ENCODE results near the gene SNX25.
"Not testable (repeated sequence)": the region's sequence is repeated elsewhere in the genome, so short reads cannot be mapped to it uniquely, and the experiment has no call there.

The SNX25 gene

DNA sequence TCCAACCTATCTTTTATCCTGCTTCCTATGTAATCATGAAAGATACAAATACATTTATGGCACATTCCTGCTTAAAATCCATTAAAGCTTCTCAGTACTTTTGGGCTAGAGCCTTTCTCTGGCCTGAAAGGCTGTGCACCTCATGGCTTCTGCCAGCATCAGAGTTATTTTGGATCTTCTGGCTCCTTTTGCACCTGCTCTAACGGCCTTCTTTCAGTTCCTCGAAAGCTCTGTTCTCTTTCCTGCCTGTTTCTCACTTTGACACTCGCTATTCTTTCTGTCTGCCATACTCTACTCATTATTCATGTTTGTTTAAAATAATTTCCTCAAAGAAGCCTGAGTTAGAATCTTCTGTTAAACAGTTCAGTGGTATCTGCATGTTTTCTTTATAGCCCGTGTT is 100.4 kb downstream of the SNX25 start:
- no peak for DNase-seq

DNA sequence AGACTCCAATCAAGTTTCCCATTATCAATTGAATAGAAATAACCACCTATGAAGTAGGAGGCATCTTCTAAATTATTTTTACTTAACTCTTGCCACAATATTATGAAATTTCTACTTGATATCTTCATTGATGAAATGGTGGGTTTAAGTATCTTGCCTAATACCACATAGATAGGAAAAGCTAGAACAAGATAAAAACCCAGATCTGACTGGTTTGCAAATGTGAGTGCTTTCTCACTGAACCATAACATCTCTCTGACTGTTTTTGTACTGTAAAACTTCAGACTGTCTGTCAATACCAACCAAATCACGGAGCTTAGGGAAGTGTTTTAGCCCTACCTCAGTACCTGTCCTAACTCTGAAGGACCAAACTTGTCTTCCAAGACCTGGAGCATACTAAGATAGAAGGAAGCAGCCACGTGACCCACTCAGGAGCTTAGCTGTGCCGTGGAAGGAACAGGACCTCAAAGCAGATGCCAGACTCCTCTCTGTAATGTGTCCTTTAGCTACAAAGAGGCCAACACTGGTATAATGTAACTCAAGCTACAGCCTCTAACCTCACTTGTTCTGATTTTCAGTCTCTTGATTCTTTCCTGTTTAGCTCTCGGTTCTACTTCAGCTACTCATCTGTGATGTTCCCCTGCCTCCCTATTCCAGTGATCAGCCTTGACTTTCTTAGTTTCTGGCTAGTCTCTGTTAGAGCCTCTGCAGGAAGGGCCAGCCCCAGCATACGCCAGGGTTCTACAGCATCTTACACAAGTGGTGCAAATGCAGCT is 101.9 kb downstream of the SNX25 start:
- no peak for DNase-seq

DNA sequence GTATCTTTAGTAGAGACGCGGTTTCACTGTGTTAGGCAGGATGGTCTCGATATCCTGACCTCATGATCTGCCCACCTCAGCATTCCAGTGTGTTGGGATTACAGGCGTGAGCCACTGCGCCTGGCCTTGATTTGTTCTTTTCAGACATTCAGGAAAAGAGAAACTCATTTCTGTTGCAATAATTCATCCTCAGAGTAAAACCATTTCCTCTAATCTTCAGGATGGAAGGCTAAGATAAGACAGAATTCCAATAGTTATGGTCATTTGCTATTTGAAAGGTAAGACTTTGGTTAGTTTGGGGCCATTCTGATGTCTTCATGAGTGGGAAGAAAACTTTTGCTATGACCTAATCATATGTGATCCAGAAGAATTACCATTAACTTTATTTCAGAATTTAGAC is 103.3 kb downstream of the SNX25 start:
- no peak for DNase-seq

- not testable (repeated sequence) for DNase-seq
Measured at GRCh38 chr4:185317462-185317861, 108.1 kb downstream of the SNX25 start.

GRCh38 chr4:185317880-185318279 is 108.5 kb downstream of the SNX25 start:
- no peak for DNase-seq

DNA sequence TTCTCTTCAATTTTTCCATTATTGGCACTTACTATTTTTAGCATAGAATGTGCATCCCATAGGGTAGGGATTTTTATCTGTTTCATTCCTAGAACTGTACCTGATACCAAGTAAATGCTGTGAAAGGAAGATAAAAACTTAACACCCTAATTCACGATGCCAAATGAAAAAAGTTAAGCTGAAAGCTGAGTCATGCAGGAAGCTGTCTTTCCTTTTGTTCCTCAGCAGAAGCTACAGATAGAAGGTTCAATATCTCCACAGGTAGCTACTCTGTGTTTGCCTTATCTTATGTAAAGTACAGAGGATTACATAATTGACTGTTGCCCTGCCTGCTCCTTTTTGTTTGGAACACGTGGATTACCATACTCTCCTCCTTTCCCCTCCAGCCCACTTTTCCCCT is 109.3 kb downstream of the SNX25 start:
- no peak for DNase-seq

DNA sequence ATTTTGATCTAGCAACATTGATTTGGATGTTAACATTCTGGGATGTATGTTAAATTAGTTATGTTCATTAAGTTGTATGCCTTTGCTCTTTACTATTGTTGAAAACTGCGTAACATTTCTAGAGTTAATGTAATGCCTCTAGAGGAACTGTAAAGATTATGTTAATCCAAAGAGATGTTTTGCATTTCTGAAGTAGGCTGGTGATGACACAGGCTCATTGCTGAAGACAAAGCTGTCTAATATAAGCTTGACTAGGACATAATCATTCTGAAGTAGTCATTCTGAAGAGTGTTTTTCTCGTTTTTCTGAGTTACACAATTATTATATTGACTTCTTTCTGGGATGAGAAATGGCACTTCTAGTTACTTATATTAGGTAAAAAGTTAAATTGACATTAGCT is 113.4 kb downstream of the SNX25 start:
- DNase-seq: no peak

DNA sequence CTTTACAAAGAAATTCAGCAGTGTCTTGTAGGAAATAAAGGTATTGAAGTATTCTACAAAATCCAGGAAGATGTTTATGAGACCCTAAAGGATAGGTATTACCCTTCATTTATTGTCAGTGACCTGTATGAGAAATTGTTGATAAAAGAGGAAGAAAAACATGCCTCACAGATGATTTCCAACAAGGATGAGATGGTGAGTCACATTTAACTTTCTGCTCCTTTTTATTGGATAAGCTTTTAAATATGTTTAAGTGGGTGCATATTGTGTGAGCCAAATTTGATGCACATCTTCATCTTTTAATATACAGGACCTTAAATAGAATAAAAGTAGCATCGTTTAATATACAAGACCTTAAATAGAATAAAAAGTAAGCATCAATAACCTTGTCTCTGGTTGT is 114.2 kb downstream of the SNX25 start:
- DNase-seq: no peak

GRCh38 chr4:185324361-185324760 is 115.0 kb downstream of the SNX25 start:
- not testable (repeated sequence) for DNase-seq

DNA sequence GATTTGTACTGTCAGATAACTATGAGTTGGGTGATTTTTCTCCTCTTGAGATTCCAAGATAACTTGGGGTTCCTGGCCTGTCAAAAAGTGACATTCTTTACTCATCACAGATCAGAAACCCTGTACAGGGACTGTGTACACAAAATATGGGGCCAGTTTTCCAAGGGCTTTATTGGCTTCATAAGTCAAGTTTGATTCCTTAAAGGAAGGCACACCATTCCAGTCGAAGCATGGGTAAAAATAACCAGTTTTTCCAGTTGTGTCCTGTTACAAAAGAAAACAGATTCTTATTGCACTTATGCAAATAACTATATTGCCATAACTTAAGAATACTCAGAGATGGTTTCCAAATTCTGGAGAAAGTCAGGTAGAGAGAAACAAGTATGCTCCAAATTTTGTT is 116.3 kb downstream of the SNX25 start:
- not testable (repeated sequence) for DNase-seq

- no peak for DNase-seq
Measured at GRCh38 chr4:185328586-185328985, 119.2 kb downstream of the SNX25 start.

GRCh38 chr4:185329879-185330510 is 120.6 kb downstream of the SNX25 start:
- not testable (repeated sequence) for DNase-seq

- DNase-seq: no peak
Measured at GRCh38 chr4:185332575-185333464, 123.4 kb downstream of the SNX25 start.

DNA sequence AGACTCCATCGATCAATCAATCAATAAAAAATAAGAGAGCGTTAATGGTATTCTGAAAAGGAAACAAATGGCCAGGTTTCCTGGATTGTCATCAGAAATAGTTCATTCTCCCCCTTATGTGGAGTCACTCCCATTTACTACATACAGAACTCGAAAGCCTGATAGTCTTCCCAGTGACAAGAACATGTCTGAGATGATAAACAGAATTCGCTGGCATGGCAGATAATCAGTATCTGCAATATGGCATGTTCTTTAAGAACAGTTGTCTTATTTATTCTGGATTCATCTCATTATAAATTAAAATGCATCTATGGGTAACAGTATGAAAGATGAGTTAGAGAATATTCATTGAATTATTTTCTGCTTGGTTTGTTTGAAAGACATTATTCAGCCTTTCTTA is 124.9 kb downstream of the SNX25 start:
- no peak for DNase-seq

DNA sequence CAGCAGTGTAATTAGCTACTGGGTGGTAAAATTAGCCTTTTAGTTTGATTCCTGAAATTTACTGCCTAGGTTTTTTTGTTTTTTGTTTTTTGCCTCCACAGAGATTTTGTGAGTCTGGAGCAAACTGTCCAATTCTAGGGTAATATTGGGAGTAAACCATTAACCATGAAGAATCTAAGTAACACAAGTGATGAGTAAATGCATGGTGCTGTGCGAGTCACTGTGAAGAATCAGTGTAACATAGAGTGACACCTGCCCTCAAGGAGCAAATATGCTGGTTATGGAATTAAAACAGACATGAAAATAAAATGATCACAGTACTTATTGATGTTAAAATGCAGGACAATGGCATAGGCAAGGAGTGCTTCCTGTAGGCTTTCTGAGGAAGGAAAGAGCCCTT is 126.2 kb downstream of the SNX25 start:
- DNase-seq: no peak

DNA sequence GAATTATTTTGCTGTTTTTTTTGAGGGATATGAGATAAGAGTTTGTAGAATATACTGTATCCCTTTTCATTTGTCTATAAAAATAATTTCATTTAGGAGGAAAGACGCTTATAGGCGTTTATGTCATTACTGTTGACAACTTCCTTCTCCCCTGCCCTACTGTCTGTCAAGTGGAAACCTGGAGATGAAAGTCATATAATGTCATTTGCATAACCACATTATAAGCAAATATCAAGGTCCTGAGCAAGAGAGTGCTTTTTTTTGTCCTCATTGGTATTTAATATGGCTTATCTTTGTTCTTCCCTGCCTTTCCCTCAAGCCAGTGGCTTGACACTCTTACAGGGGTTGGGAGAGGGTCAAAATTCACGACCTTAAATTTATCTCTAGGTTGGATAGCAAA is 130.5 kb downstream of the SNX25 start:
- no peak for DNase-seq

DNA sequence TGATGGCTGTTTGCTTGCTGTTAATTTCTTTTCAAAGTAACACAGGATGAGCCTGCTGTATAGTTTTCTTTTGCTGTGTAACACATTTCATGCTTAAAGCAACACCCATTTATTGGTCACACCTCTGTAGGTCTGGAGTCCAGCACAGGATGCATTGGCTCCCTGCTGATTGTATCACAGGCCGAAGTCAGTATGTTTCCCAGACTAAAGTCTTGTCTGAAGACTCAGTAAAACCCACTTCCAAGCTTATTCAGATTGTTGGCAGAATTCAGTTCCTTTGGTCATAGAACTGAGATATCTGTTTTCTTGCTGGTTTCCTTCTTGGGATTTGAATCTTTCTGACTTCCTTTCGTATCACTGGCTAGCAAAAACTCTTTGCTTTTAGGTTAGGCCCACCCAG is 132.0 kb downstream of the SNX25 start:
- DNase-seq: no peak

GRCh38 chr4:185341841-185342240 is 132.4 kb downstream of the SNX25 start:
- DNase-seq: no peak

DNA sequence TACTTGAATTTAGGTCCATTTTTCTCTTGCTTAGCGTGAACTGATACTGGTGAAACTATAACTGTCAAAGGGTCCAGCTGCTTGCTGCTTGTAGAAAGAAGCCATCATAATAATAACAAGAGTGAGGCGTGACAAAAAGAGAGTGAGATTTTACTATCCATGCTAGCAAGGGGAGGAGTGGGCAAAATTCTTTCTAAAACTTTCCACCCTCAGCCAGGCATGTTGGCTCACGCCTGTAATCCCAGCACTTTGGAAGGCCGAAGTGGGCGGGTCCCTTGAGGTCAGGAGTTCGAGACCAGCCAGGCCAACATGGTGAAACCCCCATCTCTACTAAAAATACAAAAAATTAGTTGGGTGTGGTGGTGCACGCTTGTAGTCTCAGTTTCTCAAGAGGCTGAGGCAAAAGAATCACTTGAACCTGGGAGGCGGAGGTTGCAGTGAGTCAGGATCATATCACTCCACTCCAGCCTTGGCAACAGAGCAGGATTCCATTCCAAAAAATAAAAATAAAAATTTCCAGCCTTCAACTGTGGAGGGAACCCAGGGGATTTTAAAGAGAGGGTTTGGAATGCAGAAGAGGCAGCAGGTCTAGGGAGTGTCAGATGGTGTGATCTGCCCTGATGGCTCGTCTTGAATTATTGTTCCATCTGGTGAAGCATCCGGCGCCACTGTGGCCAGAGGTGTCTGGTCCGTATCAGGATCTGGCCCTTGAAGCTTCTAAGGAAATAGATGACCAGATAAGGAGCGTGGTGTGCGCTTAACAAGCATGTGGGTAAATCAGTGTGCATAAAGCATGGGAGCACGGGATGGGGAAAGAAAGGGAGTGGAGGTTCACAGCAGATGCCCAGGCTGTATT is 134.6 kb downstream of the SNX25 start:
- peak; percentile 68 for DNase-seq

DNA sequence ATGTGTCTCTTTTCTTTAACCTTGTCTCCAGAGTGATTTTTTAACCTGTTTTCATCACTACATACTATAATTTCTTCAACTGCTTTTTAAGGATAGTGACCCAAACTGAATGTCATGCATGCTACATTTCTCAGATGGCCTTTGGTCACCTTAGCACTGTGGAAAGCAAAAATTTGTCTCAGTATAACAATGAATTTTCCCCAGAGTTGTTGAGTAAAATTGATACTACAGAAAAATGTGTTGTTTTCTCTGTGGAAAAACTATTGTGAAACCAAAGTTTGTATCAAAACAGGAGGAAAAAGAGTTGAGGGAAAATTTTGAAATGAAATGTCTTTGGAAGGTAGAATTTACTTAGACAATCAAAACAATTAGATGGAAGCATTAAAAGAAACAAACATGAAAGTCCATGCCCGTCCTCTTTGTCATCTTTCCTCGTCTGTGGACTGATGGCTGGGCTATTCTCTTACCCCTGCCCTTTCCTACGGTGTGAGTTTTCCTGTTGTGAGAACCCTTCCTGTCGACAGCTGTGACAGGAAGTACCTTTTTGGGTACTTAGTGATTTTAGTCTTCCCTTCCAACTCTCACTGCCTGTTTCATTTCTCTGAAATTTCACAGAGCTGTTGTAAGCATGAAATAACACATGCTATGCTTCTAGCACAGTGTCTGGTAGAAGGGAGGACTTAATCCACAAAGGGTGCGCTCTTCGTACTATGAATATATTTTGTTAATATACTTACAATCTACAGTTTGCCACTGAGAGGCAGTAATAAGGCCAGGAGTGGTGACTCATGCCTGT is 135.5 kb downstream of the SNX25 start:
- no peak for DNase-seq

GRCh38 chr4:185346975-185347601 is 137.7 kb downstream of the SNX25 start:
- DNase-seq: no peak
